ENCODE measurements around the gene TBC1D17.

The TBC1D17 gene

DNA sequence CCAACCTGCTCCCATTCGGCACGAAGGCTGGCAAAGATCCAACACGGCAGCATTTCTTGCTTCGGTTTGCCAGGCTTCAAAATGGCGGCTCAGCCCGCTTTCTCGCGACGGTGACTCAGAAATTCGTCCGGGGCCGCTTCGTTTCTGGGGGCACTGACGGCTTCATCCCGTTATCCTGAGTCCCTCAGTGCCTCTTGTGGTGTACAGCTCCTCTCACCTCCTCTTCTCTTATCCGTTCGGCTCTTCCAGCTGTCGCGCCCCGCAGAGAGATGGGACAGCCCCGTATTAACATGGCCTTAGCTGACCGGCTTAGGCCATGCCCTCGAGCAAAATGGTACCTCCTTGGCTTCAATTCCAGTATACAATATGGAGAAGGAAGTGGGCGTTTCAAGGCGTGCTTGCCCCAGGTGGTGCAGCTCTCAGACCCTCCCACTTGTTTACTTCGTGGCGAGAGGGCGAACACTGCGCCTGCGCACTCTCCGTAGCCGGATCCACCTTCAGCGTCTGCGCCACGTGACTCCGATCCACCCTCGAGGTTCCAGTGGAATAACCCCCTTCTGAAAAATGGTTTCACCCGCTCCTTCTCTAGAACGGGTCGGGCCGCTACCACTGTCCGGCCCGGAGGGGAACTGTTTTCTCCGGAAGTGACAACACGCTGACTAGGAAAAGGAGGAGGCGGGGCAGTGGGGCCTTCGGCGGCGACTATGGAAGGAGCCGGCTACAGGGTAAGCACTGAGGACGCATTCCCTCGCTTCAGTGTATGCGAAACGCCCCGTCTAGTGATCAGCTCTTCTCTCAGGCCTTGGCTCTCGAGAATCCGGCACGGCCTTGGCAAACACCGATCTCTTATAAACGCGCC is at the start of gene TBC1D17, which contains the start of gene AKT1S1:
Gene TBC1D17 (plus strand): TSS at position 683 of the 859 bp plus-strand sequence. CDS start 22 bp downstream, at position 705.
Gene AKT1S1 (minus strand): TSS at position 336 of the 859 bp plus-strand sequence. CDS start 4,060 bp downstream, outside the sequence.
- peak; percentile 80 for DNase-seq

DNA sequence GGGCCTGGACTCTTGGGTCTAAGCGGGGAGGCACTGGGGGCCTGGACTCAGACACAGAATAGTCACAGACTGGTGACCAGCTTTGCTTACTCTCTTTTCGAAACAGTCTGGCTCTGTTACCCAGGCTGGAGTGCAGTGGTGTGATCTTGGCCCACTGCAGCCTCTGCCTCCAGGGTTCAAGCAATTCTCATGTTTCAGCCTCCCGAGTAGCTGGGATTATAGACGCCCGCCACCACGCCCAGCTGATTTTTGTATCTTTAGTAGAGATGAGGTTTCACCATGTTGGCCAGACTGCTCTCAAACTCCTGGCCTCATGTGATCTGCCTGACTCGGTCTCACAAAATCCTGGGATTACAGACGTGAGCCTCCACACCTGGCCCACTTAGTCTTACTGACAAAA is 48.3 kb upstream of the TBC1D17 start:
- no peak for DNase-seq

DNA sequence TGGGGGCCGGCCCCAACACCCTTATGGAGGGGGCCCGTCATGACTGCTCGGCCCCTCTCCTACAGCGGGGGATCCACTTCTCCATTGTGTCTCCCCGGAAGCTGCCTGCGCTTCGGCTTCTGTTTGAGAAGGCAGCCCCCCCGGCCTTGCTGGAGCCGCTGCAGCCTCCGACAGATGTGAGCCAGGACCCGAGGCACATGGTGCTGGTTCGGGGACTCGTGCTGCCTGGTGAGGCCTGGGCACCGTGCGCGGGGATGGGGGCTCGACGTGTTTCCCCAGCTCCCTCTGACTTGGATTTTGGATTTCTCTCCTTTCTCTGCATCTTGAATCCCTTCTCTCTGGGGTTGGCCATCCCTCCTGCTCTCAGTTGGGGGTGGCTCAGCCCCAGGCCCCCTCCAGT is 47.8 kb upstream of the TBC1D17 start:
- DNase-seq = no peak

DNA sequence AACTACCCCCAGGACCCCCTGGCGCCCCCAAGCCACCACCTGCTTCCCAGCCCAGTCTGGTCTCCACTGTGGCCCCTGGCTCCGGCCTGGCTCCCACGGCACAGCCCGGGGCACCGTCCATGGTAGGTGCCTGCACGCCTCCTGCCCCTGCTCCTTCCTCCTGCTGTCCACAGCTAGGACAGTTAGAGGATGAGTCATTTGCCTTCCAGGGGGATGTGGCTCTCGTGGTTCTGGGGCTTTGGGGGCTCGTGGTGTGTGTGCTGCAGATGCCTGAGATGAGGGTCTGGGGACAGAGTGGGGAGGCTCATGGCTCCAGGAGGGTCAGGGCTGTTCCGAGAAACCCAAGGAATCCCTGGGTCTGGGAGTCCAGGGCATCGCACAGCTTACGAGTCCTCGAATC is 46.7 kb upstream of the TBC1D17 start:
- DNase-seq = no peak

DNA sequence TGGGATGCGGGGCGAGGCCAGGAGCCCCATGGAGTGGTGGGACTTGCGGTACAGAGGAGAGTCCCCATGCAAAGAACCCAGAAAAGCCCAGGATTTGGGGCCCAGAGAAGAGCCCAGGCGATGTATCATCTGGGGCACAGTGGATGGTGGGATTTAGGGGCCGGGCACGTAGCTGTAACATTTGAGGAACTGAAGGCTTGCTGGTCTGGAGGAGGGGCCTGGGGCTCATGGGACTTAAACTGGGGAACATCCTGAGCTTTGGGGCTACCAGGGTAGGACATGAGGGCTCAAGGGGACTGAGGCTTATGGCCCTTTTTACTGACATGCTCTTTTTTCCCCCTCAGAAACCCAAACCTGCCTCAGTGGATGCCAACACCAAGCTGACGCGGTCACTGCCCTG is 45.9 kb upstream of the TBC1D17 start:
- no peak for DNase-seq

DNA sequence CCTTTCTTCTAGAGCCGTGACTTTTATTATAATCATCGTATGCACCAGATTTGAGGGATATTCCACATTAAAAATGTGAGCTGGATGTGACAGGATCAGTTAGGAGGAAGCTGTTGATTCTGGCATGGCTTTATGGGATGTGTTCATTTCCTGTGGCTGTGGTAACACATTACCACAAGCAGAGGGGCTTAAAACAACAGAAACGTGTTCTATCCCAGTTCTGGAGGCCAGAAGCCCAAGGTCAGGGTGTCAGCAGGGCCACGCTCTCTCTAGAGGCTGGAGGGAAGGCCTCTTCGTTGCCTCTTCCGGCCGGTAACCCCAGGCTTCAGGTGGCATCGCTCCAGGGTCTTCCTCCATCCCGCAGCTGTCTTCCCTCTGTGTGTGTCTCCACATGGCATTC is 44.9 kb upstream of the TBC1D17 start:
- DNase-seq = no peak

DNA sequence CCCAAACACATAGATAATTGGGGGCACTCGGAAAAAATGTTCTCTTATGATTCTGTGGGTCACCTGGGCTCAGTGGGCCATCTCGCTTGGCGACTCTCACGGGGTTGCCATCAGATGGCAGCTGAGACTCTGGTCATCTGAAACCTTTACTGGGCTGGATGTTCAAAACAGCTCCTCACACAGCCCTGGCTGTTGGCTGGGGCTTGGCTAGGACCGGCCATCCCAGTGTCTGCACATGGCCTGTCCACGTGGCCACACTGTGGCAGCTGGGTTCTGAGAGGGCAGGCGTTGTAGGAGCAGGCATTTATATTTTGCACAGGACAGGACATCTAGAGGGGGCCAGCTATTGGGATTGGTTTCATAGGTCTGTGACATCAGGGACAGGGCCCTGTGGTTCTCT is 43.9 kb upstream of the TBC1D17 start:
- no peak for DNase-seq

DNA sequence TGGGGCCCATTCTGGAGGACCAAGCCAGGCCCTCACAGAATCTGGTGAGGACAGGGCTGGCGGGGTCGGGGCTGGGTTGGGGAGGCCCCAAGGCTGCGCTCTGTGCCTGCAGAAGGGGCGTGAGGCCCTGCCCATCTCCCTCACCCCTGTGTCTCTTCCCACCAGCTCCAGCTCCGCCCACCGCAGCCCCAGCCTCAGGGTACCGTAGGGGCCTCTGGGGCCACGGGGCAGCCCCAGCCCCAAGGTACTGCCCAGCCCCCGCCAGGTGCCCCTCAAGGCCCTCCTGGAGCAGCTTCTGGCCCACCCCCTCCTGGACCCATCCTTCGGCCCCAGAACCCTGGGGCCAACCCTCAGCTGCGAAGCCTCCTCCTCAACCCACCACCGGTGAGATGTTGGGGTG is 41.9 kb upstream of the TBC1D17 start:
- no peak for DNase-seq

DNA sequence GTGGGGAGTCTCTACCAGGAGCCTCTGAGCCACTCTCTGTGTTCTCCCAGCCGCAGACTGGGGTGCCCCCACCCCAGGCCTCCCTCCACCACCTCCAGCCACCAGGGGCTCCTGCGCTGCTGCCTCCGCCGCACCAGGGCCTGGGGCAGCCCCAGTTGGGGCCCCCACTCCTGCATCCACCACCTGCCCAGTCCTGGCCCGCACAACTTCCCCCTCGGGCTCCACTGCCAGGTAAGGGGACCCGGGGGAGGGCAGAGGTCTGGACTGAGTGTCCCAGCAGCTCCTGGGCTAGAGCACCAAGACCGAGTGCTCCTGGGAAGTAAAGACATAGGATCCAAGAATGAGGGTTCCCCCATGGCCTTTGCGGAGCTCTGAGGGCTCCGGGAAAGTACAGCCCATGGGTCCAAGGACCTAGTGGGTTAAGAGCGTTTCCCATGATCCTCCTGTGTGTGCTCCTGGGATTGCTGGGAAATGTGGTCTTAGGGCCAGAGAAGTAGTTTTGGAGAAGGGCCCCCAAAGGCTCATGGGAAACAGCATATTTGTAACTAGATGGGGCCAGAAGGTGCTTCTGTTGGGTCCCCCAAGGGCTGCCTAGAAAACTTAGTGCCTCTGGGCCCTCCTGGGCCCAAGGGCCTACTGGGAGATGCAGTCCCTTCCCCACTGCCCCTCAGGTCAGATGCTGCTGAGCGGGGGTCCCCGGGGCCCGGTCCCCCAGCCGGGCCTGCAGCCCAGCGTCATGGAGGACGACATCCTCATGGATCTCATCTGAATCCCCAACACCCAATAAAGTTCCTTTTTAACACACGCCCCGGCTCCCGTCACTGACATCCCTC is 41.1 kb upstream of the TBC1D17 start:
- no peak for DNase-seq

DNA sequence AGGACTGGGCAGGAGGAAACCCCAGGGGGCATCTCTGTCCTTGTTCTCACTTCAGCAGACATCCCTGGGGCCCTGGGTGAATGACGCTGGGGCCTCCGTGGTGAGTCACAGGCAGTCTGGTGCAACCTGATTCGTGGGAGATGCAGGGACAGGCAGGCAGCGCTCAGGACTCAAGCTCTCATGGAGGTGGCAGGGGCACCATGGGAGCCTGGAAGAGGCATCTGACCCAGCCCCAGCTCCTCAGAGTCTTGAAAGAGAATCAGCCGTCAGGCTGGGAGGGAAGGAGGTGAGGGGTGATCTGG is 40.5 kb upstream of the TBC1D17 start:
- DNase-seq = no peak

DNA sequence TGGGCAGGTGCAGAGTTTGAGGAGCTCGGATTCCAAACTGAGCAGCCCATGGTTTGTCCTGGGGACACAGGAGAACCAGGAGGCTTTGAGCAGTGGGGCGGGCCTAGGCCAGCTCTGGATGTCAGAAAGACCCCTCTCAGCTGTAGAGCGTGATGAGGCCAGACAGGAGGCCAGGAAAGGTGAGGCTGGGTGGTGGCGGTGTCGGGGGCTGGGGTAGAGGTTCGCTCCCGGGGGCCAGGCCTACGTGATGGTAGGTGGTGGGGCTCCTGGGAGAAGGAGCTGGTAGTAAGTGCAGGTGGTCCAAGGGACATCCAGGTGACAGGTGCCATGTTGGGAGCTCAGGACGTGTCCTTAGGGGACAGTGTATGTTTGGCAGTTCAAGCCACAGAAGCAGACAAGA is 40.1 kb upstream of the TBC1D17 start:
- no peak for DNase-seq

DNA sequence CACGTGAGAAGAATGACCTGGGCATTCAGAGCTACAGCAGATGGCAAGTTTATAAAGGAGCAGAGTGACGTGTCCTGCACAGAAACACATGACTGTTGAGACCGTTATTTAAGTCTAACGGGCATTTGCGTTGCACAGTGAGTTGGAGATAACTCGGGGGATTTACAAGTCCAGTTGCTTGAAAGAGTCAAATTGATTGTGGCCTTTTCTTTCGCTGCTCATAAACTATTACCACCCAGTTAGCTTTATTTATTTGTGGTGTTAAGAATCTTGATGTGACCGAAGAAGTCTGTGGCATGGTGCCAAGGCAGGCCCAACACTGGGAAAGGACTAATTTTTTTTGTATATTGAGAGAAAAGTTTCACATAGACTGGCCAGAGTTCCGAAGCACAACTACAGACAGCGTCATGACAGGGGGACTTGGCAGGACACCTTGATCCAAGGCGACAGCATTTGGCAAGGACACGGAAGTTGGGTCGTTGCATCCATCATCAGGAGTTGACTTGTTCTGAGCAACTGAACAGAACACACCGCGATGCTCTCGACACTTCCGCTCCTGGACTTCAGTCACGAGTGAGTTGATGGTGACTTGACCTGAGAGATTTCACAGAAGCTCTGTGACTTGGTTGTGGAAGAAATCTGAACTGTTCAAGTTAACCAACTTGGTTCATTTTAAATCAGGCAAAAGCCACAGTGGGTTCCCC is 38.5 kb upstream of the TBC1D17 start:
- no peak for DNase-seq

DNA sequence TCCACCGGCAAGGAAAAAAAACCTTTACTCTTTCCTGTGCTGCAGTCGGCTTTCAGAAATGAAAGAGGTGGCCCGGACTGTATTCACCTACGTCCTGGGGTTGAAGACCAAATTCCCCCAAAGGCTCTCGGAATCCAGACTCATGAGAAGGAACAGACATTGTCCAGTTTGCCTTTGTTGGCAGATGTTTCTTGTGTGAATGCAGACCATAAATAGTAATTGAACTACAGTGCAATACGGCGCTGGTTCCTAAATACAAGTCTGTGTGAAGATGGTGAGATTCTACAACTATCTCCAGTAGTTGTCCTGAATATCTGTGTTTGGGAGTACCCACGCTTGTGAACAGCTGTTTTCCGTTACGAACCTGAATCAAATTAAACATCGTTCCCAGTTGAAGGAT is 37.8 kb upstream of the TBC1D17 start:
- no peak for DNase-seq

DNA sequence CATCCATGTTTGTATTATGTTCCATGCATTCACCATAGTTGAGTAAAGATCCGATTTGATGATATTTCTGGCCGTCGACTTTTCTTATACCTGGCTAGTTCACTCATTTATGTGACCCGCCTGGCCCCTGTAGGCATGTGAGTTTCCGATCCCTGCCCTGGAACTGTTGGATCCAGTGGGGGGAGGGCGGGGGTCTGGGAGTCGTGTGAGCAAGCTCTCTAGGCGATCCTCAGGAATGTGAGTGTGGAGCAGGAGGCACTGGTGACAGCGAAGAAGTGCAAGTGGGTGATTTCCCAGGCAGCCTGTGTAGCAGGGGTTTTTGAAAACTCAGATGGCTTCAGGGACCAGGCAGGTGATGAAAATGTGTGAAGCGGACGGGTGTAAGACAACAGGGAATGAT is 37.2 kb upstream of the TBC1D17 start:
- no peak for DNase-seq

DNA sequence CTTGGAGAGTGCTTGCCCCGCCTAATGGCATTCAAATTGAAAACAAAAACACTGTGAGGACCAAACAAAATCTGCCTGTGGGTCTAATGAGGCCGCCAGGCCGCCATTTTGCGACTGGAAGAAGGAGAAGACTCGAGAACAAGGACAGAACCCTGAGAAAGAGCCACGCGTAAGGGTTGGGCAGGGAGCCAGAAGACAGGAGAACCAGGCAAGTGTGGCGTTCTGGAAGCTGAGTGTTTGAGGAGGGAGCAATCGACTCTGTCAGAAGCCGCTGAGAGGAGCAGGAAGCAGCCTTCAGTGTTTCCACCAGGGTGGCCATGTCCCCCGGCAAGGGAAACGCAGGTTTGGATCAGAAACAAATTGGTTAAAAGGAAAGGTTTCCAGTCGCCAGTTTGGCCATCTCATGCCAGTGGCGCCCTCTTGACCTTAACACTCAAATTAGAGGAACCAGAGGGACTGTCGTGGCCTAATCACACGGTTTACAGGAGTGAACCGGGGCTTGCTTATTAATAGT is 36.7 kb upstream of the TBC1D17 start:
- DNase-seq = no peak

DNA sequence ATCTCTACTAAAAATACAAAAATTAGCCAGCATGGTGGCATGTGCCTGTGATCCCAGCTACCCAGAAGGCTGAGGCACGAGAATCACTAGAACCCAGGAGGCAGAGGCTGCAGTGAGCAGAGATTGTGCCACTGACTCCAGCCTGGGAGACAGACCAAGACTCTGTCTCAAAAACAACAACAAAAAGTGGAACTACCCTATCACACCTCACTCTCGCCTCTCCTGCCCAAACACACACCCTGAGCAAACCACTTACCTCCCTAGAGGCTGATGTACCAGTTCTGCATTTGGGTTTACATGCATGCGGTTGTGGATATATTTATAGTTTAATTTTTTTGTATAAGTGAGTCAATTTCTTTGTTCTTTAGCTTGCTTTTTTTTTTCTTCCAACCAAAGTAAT is 34.2 kb upstream of the TBC1D17 start:
- DNase-seq = no peak

DNA sequence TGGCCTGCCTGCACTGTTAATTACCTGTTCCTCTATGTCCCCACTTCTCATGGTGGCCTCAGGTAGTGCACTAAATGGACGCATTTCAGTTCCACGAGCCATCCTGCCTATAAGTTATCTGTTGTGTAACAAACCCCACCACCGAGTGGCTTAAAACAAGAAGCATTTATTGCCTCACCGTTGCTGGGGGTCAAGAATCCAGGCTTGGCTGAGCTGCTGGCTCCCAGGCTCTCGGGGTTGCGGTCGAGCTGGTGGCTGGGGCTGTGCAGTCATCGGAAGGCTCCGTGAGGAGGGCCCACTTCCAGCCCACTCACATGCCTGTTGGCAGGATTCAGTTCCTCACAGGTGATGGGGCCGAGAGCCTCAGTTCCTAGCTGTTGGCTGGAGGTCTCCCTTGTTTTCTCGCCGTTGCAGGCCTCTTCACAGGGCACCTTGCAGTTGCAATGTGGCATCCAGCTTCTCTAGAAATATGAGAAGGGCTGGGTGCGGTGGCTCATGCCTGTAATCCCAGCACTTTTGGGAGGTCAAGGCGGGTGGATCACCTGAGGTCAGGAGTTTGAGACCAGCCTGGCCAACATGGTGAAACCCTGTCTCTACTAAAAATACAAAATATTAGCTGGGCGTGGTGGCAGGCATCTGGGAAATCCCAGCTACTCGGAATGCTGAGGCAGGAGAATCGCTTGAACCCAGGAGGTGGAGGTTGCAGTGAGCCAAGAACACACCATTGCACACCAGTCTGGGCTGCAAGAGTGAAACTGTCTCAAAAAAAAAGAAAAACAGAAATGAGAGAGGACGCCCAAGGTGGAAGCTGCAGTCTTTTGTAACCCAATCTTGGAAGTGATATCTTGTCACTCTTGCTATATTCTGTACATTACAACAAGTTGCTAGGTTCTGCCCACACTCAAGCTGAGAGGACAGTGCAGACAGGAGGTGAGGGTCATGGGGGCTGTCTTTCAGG is 33.1 kb upstream of the TBC1D17 start:
- no peak for DNase-seq

DNA sequence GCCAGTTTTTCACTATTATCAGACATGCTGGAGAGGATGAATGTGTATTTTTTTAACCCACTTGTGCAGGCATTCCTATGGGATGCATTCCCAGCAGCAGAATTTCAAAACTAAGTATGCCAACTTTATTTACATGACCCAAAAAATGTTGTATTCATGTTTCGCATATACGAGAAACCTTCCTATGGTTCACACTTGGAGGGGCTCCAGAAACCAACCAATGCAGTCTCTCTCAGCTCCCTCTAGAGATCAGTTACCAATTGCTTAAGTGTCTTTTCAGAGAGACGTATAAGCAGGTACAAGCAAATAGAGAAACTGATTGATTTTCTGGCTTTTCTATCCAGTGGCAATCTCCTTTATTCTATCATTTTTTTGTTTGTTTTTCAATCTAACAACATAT is 32.1 kb upstream of the TBC1D17 start:
- DNase-seq = no peak

DNA sequence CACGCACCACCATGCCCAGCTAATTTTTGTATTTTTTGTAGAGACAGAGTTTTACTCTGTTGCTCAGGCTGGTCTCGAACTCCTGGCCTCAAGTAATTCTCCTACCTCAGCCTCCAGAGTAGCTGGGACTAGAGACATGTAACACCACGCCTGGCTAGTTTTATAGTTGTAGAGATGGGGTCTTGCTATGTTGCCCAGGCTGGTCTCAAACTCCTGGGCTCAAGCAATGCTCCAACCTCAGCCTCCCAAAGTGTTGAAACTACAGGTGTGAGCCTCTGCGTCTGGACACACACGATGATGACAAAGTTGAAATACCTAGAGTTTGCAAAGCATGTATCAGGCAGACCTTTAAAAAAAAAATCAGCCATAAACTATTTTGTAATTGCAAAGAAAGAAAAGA is 31.1 kb upstream of the TBC1D17 start:
- DNase-seq = no peak

DNA sequence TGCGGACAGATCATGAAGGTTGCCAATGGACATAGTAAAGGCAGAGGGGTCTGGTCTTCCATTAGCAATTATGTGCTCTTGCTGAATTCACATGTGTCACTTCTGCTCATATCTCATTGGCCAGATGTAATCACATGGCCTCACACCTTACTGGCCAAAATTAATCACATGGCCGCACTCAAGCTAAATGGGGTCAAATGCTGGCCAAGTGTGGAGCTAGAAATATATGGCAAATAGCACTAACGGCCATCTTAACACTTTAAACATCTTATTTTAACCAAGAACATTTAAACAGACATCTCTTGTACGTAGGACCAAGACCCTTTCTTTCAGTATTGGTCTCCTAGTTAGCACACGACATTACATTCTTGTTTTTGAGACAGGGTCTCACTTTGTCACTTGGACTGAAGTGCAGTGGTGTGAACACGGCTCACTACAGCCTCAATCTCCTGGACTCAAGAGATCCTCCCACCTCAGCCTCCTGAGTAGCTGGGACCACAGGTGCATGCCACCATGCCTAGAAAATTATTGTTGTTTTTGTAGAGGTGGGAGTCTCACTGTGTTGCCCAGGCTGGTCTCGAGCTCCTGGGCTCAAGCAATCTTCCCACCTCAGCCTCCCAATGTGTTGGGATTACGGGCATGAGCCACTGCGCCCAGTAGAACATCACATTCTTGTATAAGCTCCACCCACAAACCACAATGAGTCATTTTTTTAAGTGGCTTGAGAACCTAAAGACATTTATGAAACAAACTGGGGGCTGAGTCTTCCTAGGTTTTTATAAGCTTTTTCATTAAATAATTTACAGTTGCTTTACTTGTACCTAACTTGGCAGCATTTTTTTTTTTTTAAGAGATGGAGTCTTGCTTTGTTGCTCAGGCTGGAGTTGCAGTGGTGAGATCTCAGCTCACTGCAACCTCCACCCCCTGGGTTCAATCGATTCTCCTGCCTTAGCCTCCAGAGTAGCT is 29.5 kb upstream of the TBC1D17 start:
- no peak for DNase-seq

DNA sequence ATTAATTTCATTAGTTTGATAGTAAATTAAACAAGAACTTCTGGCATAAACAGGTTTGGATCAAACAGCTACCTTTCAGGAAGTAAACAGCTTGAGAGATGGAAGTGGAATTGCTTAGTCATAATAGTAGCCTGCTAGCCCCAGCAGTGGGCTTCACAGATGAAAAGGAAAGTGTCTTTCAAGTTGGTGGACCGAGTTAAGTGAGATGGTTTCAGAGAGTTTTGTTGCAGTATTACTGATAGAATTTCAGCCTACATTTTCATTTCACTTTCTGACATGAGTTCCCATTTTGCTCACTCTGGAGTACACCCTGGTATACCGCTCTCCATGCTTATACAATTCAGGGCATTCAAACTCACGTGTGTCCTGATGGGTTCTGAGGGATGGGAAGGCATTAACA is 28.6 kb upstream of the TBC1D17 start:
- DNase-seq = no peak
